OCI-LY7 (cell line): ENCODE data around the gene MIX23. TPM values are rescaled to one million over a fixed set of nuclear protein-coding genes. Genes with fewer than 3 reads are reported as not detected.

Experiments
- BruUV-seq: library from RNA; stranded (reverse); fragments of 400-500 nt; replicated peaks from 2 replicates; lab custom pipeline; 2021; lab: Mats Ljungman, UMichigan
- CTCF ChIA-PET: fragments of 300-600 bp; sonication (Branson Sonifier 250); formaldehyde crosslinking; loops from one replicate; lab custom pipeline; 2022; ENCODE audit warnings: antibody characterized with exemption; ENCODE audit not compliant: unreplicated experiment; lab: Charles Lee
- POLR2A ChIA-PET: fragments of 300-600 bp; sonication (Branson Sonifier 250); formaldehyde crosslinking; loops from one replicate; lab custom pipeline; 2022; ENCODE audit warnings: antibody characterized with exemption; lab: Charles Lee
- DNase-seq: peaks from one replicate; pipeline ENCODE4 v3.0.0-alpha.2; 2015; ENCODE audit warnings: low spot score
- H2AFZ ChIP-seq: fragments of 200-600 bp; sonication (generic), shearing (Covaris generic); 2 replicates; pipeline ENCODE4 v1.6.1; 2014; ENCODE audit warnings: mild to moderate bottlenecking, antibody characterized with exemption, low read length, moderate library complexity
- H3K27ac ChIP-seq: fragments of 200-600 bp; sonication (generic); 2 replicates; pipeline ENCODE4 v1.5.1; 2014; ENCODE audit warnings: mixed run types, low read depth, mild to moderate bottlenecking, moderate library complexity, low read length, inconsistent platforms; ENCODE audit not compliant: poor library complexity, severe bottlenecking
- H3K36me3 ChIP-seq: fragments of 200-600 bp; sonication (generic); 2 replicates; pipeline ENCODE4 v1.6.1; 2014; ENCODE audit warnings: mild to moderate bottlenecking, antibody characterized with exemption, low read length, moderate library complexity, mixed read lengths; ENCODE audit not compliant: insufficient read depth
- H3K4me1 ChIP-seq: fragments of 200-600 bp; sonication (generic); 2 replicates; pipeline ENCODE4 v1.5.1; 2014; ENCODE audit warnings: mild to moderate bottlenecking, low read length; ENCODE audit not compliant: insufficient read depth, poor library complexity, severe bottlenecking
- H3K4me2 ChIP-seq: fragments of 200-600 bp; sonication (generic); 2 replicates; pipeline ENCODE4 v1.6.1; 2014; ENCODE audit warnings: mild to moderate bottlenecking, low read length
- H3K4me3 ChIP-seq: fragments of 200-600 bp; sonication (generic); 2 replicates; pipeline ENCODE4 v1.5.1; 2014; ENCODE audit warnings: mild to moderate bottlenecking, low read depth, low read length; ENCODE audit not compliant: poor library complexity, severe bottlenecking
- H3K79me2 ChIP-seq: fragments of 200-600 bp; sonication (generic); 2 replicates; pipeline ENCODE4 v1.6.1; 2016; ENCODE audit warnings: low read depth, mild to moderate bottlenecking, low read length, moderate library complexity, mixed read lengths; ENCODE audit not compliant: insufficient read depth
- H3K9me2 ChIP-seq: fragments of 200-600 bp; sonication (generic); 2 replicates; pipeline ENCODE4 v1.6.1; 2016; ENCODE audit warnings: mild to moderate bottlenecking, low read length, mixed read lengths; ENCODE audit not compliant: insufficient read depth
- H3K9me3 ChIP-seq: fragments of 200-600 bp; sonication (generic); 2 replicates; pipeline ENCODE4 v1.6.1; 2014; ENCODE audit warnings: mild to moderate bottlenecking, mixed run types, low read length, mixed read lengths
- H4K20me1 ChIP-seq: fragments of 200-600 bp; sonication (generic); 2 replicates; pipeline ENCODE4 v1.6.1; 2014; ENCODE audit warnings: mild to moderate bottlenecking, antibody characterized with exemption, low read length, moderate library complexity, mixed read lengths; ENCODE audit not compliant: insufficient read depth
- CTCF ChIP-seq: fragments of 200-600 bp; sonication (generic); conservative IDR thresholded peaks from 2 replicates; pipeline ENCODE4 v1.5.1; 2014; ENCODE audit warnings: mild to moderate bottlenecking, antibody characterized with exemption, low read length, moderate library complexity, mixed read lengths
- EZH2phosphoT487 ChIP-seq: fragments of 200-600 bp; sonication (generic); IDR thresholded peaks from 2 replicates; pipeline ENCODE4 v1.6.1; 2018; ENCODE audit warnings: low read depth, borderline replicate concordance, mild to moderate bottlenecking, mixed run types, antibody characterized with exemption, low read length, moderate library complexity, mixed read lengths
- intact Hi-C: fragments of 100-400 bp; cut with micrococcal nuclease; formaldehyde crosslinking; loops from one replicate; pipeline ENCODE4 v1.10.0; 2022; ENCODE audit not compliant: unreplicated experiment
- total RNA-seq, 2 experiments: library from RNA; depleted of rRNA in 1 of 2; stranded (reverse); fragments of >200 nt in 1 of 2; shearing (Covaris generic) in 1 of 2; gene quantifications; 2 replicates each; pipeline ENCODE4 v1.2.3, GENCODE V29; 2014 to 2022

MIX23 gene
- total RNA-seq, 2 experiments from 2014 or later: 44.7 to 71.3 TPM

GRCh38 chr3:122343654-122344053, 39.4 kb downstream of the MIX23 start:
- Histone ChIP-seq H3K27ac (no peak overlapping the region), H3K9me2 (no peaks in the 10 kb centered on the region), H2AFZ (no peak overlapping the region), H3K4me3 (no peak overlapping the region), H3K9me3 (peaks cover 8% of the 10 kb centered on the region; the same call in 1 of the 2 replicates), H3K36me3 (no peaks in the 10 kb centered on the region), H3K4me1 (no peaks in the 10 kb centered on the region), H4K20me1 (no peaks in the 10 kb centered on the region), H3K4me2 (no peak overlapping the region), H3K79me2 (no peaks in the 10 kb centered on the region)
- no peak for TF ChIP-seq EZH2phosphoT487
- no peak for TF ChIP-seq CTCF
- no peak for DNase-seq
- no TSS peak for BruUV-seq
- CTCF ChIA-PET: no interaction called here
- intact Hi-C loops: no loop called here
- POLR2A ChIA-PET: no interaction called here

GRCh38 chr3:122342803-122343202, 40.2 kb downstream of the MIX23 start:
- no peak for DNase-seq
- H3K4me2 ChIP-seq: no peak overlapping the region
- H3K9me2 ChIP-seq: no peaks in the 10 kb centered on the region
- TF ChIP-seq EZH2phosphoT487: no peak
- TF ChIP-seq CTCF: no peak
- no peak overlapping the region for H3K4me3 ChIP-seq
- H3K4me1 ChIP-seq: no peaks in the 10 kb centered on the region
- CTCF ChIA-PET: no interaction called here
- no peak overlapping the region for H2AFZ ChIP-seq
- H3K9me3 ChIP-seq: peaks cover 8% of the 10 kb centered on the region; the same call in 1 of the 2 replicates
- no peak overlapping the region for H3K27ac ChIP-seq
- POLR2A ChIA-PET: no interaction called here
- intact Hi-C loops: no loop called here
- no TSS peak for BruUV-seq
- no peaks in the 10 kb centered on the region for H4K20me1 ChIP-seq
- no peaks in the 10 kb centered on the region for H3K36me3 ChIP-seq
- no peaks in the 10 kb centered on the region for H3K79me2 ChIP-seq

GRCh38 chr3:122332551-122332950, 50.5 kb downstream of the MIX23 start:
- Histone ChIP-seq H3K36me3 (no peaks in the 10 kb centered on the region), H3K9me3 (no peaks in the 10 kb centered on the region), H3K4me3 (no peak overlapping the region), H2AFZ (no peak overlapping the region), H4K20me1 (no peaks in the 10 kb centered on the region), H3K27ac (no peak overlapping the region), H3K9me2 (no peaks in the 10 kb centered on the region), H3K4me1 (no peaks in the 10 kb centered on the region), H3K4me2 (no peak overlapping the region), H3K79me2 (no peaks in the 10 kb centered on the region)
- no TSS peak for BruUV-seq
- TF ChIP-seq EZH2phosphoT487: no peak
- no peak for TF ChIP-seq CTCF
- no peak for DNase-seq
- CTCF ChIA-PET: no interaction called here
- intact Hi-C loops: no loop called here
- POLR2A ChIA-PET: interaction anchor here (0.6 to 1.1 kb wide), 2 partner anchors 16 to 29 kb away, joined by 3 read pairs; no protein-coding TSS in a partner anchor
